GM21528 (cell line): ENCODE data around the gene HHATL.

ENCODE experiments used
- ATAC-seq: cut with Tn5 transposase; IDR thresholded peaks from one replicate; pipeline ENCODE4 v1.9.1; 2021; ENCODE audit warnings: mild to moderate bottlenecking, moderate library complexity; ENCODE audit not compliant: unreplicated experiment, low FRiP score

Gene HHATL

GRCh38 chr3:42702066-42702951 is at the start of gene HHATL:
Gene HHATL, minus strand, starts transcription at chr3:42702798. Its CDS starts 1,972 bp downstream, at chr3:42700826.
- no peak for ATAC-seq

GRCh38 chr3:42751609-42752008 is 49.0 kb upstream of the HHATL start:
- no peak for ATAC-seq

GRCh38 chr3:42750834-42751233 is 48.2 kb upstream of the HHATL start:
- no peak for ATAC-seq

- ATAC-seq: no peak
Observed at GRCh38 chr3:42749753-42750231, 47.2 kb upstream of the HHATL start.

GRCh38 chr3:42749025-42749752 is 46.6 kb upstream of the HHATL start:
- ATAC-seq: no peak

GRCh38 chr3:42747581-42747980 is 45.0 kb upstream of the HHATL start:
- ATAC-seq: no peak

- ATAC-seq: no peak
Observed at GRCh38 chr3:42746455-42747450, 44.2 kb upstream of the HHATL start.

GRCh38 chr3:42745776-42746454 is 43.3 kb upstream of the HHATL start:
- no peak for ATAC-seq

- ATAC-seq: no peak
Observed at GRCh38 chr3:42745291-42745745, 42.7 kb upstream of the HHATL start.

GRCh38 chr3:42743204-42743995 is 40.8 kb upstream of the HHATL start:
- no peak for ATAC-seq

GRCh38 chr3:42742688-42743087 is 40.1 kb upstream of the HHATL start:
- ATAC-seq: no peak

- ATAC-seq: no peak
Observed at GRCh38 chr3:42742259-42742658, 39.7 kb upstream of the HHATL start.

GRCh38 chr3:42741796-42742195 is 39.2 kb upstream of the HHATL start:
- ATAC-seq: no peak

- no peak for ATAC-seq
Observed at GRCh38 chr3:42739401-42740158, 37.0 kb upstream of the HHATL start.

- ATAC-seq: no peak
Observed at GRCh38 chr3:42736531-42736930, 33.9 kb upstream of the HHATL start.

GRCh38 chr3:42736081-42736480 is 33.5 kb upstream of the HHATL start:
- no peak for ATAC-seq

GRCh38 chr3:42735615-42736014 is 33.0 kb upstream of the HHATL start:
- ATAC-seq: no peak

GRCh38 chr3:42735019-42735418 is 32.4 kb upstream of the HHATL start:
- no peak for ATAC-seq
